HG03432 (cell line): ENCODE data around the gene VWDE.
"Not testable (repeated sequence)": the region's sequence is repeated elsewhere in the genome, so short reads cannot be mapped to it uniquely, and the experiment has no call there.

Experiments
- ATAC-seq: cut with Tn5 transposase; IDR thresholded peaks from one replicate; pipeline ENCODE4 v1.9.1; 2021; ENCODE audit warnings: mild to moderate bottlenecking, moderate library complexity; ENCODE audit not compliant: unreplicated experiment

VWDE gene

GRCh38 chr7:12402365-12402725, 1.3 kb downstream of the VWDE start:
- no peak for ATAC-seq

GRCh38 chr7:12401538-12402364, 1.9 kb downstream of the VWDE start:
- no peak for ATAC-seq

- no peak for ATAC-seq
These were observed 5.5 kb downstream of the VWDE start for GRCh38 chr7:12398186-12398585.

GRCh38 chr7:12397671-12398070, 6.0 kb downstream of the VWDE start:
- ATAC-seq = no peak

GRCh38 chr7:12396670-12397069, 7.0 kb downstream of the VWDE start:
- not testable (repeated sequence) for ATAC-seq

GRCh38 chr7:12391922-12392615, 11.6 kb downstream of the VWDE start:
- no peak for ATAC-seq

GRCh38 chr7:12389089-12389700, 14.5 kb downstream of the VWDE start:
- peak; percentile 96 for ATAC-seq

- ATAC-seq = no peak
These were observed 17.3 kb downstream of the VWDE start for GRCh38 chr7:12386313-12386740.

- no peak for ATAC-seq
These were observed 18.3 kb downstream of the VWDE start for GRCh38 chr7:12385364-12385786.

GRCh38 chr7:12383377-12383776, 20.3 kb downstream of the VWDE start:
- ATAC-seq = no peak

GRCh38 chr7:12378389-12378788, 25.3 kb downstream of the VWDE start:
- ATAC-seq = no peak

GRCh38 chr7:12377406-12377805, 26.3 kb downstream of the VWDE start:
- no peak for ATAC-seq

- ATAC-seq = no peak
These were observed 29.9 kb downstream of the VWDE start for GRCh38 chr7:12373580-12374263.

- ATAC-seq = no peak
These were observed 33.4 kb downstream of the VWDE start for GRCh38 chr7:12370249-12370648.

GRCh38 chr7:12369756-12370155, 33.9 kb downstream of the VWDE start:
- ATAC-seq = no peak

GRCh38 chr7:12369072-12369471, 34.6 kb downstream of the VWDE start:
- no peak for ATAC-seq

- no peak for ATAC-seq
These were observed 42.7 kb downstream of the VWDE start for GRCh38 chr7:12360948-12361347.

- no peak for ATAC-seq
These were observed 45.0 kb downstream of the VWDE start for GRCh38 chr7:12358694-12359093.

- ATAC-seq = peak; percentile 93
These were observed 46.2 kb downstream of the VWDE start for GRCh38 chr7:12357508-12357907.

- ATAC-seq = no peak
These were observed 51.8 kb downstream of the VWDE start for GRCh38 chr7:12351843-12352242.

GRCh38 chr7:12350971-12351370, 52.7 kb downstream of the VWDE start:
- no peak for ATAC-seq
